ENCODE measurements around the gene CPN2. TPM values are rescaled to one million over a fixed set of nuclear protein-coding genes. Genes with fewer than 3 reads are reported as not detected.

The CPN2 gene
- polyA plus RNA-seq, 2 of the 4 experiments (the other 2 are of a cell fraction) = not detected

GRCh38 chr3:194357681-194358080 lies 6.6 kb upstream of the CPN2 start:
- H3K9me3 ChIP-seq = no peaks in the 10 kb centered on the region
- H3K4me3 ChIP-seq = no peak overlapping the region
- ChIA-PET CTCF (interaction anchor here (0.5 to 3.8 kb wide), 2 partner anchors 13 kb away, joined by 3 to 32 read pairs; no protein-coding TSS in a partner anchor), POLR2A (no interaction called here)
- 61% methylated on average over 11 of the region's 11 CpGs for WGBS (ENCODE audit: missing lambda C conversion rate)
- no peak overlapping the region for H3K27ac ChIP-seq
- TF ChIP-seq, protein P1, sequence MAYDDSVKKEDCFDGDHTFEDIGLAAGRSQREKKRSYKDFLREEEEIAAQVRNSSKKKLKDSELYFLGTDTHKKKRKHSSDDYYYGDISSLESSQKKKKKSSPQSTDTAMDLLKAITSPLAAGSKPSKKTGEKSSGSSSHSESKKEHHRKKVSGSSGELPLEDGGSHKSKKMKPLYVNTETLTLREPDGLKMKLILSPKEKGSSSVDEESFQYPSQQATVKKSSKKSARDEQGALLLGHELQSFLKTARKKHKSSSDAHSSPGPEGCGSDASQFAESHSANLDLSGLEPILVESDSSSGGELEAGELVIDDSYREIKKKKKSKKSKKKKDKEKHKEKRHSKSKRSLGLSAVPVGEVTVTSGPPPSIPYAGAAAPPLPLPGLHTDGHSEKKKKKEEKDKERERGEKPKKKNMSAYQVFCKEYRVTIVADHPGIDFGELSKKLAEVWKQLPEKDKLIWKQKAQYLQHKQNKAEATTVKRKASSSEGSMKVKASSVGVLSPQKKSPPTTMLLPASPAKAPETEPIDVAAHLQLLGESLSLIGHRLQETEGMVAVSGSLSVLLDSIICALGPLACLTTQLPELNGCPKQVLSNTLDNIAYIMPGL (CRISPR knock-in tag; IDR thresholded peaks at IDR 0.05; ENCODE audit: borderline replicate concordance) = no peak
- TF ChIP-seq POLR2AphosphoS2 (conservative IDR thresholded peaks at IDR 0.05; ENCODE audit: low read length) (no peak), HOXA7 (CRISPR knock-in tag; IDR thresholded peaks at IDR 0.05) (no peak), HDAC2 (IDR thresholded peaks at IDR 0.05) (no peak), SREBF2 (IDR thresholded peaks at IDR 0.05) (no peak), CBX8 (IDR thresholded peaks at IDR 0.05) (no peak), FOXS1 (CRISPR knock-in tag; IDR thresholded peaks at IDR 0.05) (no peak)
- no peak for DNase-seq (ENCODE audit: low read depth in 1 of 2, low spot score in 1 of 2)
- ATAC-seq = no peak
- H3K4me2 ChIP-seq = no peak overlapping the region
- FAIRE-seq = no peak
- no peaks in the 10 kb centered on the region for H3K4me1 ChIP-seq

DNA sequence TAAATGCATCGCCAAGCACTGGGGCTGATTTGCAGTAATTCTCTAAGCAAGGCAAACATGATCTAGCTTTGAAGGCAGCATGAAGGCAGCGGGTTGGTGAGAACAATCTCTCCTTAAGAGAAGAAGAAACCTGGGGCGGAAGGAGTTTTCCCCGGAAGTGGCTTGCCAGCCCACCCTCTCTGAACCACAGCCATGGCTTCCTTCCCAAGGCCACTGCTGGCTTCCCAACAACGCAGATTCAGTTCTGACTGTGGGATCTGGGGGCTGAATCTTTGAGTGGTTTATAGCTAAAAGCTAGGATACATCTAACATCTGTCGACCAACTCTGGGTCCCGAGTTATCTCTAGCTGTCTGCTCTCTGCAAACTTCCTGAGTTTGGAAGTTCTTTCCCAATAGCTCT lies 4.3 kb upstream of the CPN2 start:
- DNase-seq (ENCODE audit: low read depth in 1 of 2, low spot score in 1 of 2) (no peak), FAIRE-seq (no peak), ATAC-seq (no peak)
- 64% methylated on average over 6 of the region's 7 CpGs for WGBS (ENCODE audit: missing lambda C conversion rate)
- Histone ChIP-seq H3K4me3 (no peak overlapping the region), H3K4me1 (no peaks in the 10 kb centered on the region), H3K9me3 (no peaks in the 10 kb centered on the region), H3K27ac (no peak overlapping the region), H3K4me2 (no peak overlapping the region)
- CTCF ChIA-PET = interaction anchor here (1.4 to 3.8 kb wide), 3 partner anchors 10 to 22 kb away, joined by 4 to 32 read pairs (median 5); no protein-coding TSS in a partner anchor
- POLR2A ChIA-PET = no interaction called here
- no peak for TF ChIP-seq SMC3 (IDR thresholded peaks at IDR 0.05)
- TF ChIP-seq ZFP36 (IDR thresholded peaks at IDR 0.05; ENCODE audit: borderline replicate concordance, partially characterized antibody) = no peak
- TF ChIP-seq POLR2A (IDR thresholded peaks at IDR 0.05; ENCODE audit: low read length) = no peak
- TF ChIP-seq MYC (IDR thresholded peaks at IDR 0.05; ENCODE audit: borderline replicate concordance, low read length) = no peak
- no peak for TF ChIP-seq NR3C1 (IDR thresholded peaks at IDR 0.05)
- TF ChIP-seq CBX8 (IDR thresholded peaks at IDR 0.05) = no peak
- no peak for TF ChIP-seq ZC3H11A (IDR thresholded peaks at IDR 0.05)

DNA sequence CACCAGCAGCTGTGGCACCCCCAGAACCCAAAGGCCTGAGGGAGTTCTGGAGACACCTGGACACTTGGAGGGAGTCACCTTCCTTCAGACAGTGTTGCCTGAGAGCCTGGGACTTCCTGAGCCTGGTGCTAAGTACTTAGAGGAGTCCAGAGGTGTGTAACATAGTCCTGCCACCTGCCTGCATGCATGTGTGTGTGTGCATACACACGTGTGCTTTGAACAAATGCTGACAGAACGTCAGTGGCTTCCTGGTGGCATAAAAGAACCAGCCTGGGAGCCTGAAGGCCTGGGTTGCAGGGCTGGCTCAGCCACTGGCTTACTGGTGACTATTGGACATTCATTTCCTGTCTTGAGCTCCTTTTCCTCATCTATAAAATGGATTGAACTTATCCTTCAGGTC lies 3.2 kb upstream of the CPN2 start:
- POLR2A ChIA-PET = no interaction called here
- no peak for DNase-seq (ENCODE audit: low read depth in 1 of 2, low spot score in 1 of 2)
- TF ChIP-seq EHMT2 (IDR thresholded peaks at IDR 0.05; ENCODE audit: low read depth) (no peak), ZC3H11A (IDR thresholded peaks at IDR 0.05) (no peak), NFE2L2 (conservative IDR thresholded peaks at IDR 0.05; ENCODE audit: low read length) (no peak), CHD2 (IDR thresholded peaks at IDR 0.05; ENCODE audit: low read length, partially characterized antibody) (no peak)
- peak in 1 of 2 experiments; percentile 20; a peak in 1 of 6 replicates for ATAC-seq
- Histone ChIP-seq H3K4me3 (no peak overlapping the region), H3K27ac (no peak overlapping the region), H3K9me3 (no peaks in the 10 kb centered on the region), H3K4me1 (no peaks in the 10 kb centered on the region), H3K4me2 (no peak overlapping the region)
- FAIRE-seq = no peak
- WGBS (ENCODE audit: missing lambda C conversion rate) = 21% methylated on average over 2 of the region's 2 CpGs
- CTCF ChIA-PET = interaction anchor here (0.7 to 1.1 kb wide), 2 partner anchors 10 to 21 kb away, joined by 3 to 4 read pairs; no protein-coding TSS in a partner anchor

- POLR2A ChIA-PET = no interaction called here
Observed at GRCh38 chr3:194352667-194353246, 1.6 kb upstream of the CPN2 start.

More at GRCh38 chr3:194352667-194353246, 1.6 kb upstream of the CPN2 start:
- CTCF ChIA-PET = no interaction called here
- H3K4me2 ChIP-seq = no peak overlapping the region
- FAIRE-seq (no peak), DNase-seq (ENCODE audit: low read depth in 1 of 2, low spot score in 1 of 2) (no peak), ATAC-seq (no peak)
- H3K4me1 ChIP-seq = no peaks in the 10 kb centered on the region
- no peak overlapping the region for H3K4me3 ChIP-seq
- TF ChIP-seq NPAS2 (CRISPR knock-in tag; IDR thresholded peaks at IDR 0.05; ENCODE audit: borderline replicate concordance) (no peak), PHF8 (IDR thresholded peaks at IDR 0.05; ENCODE audit: borderline replicate concordance, low read depth) (no peak), POLR2A (IDR thresholded peaks at IDR 0.05; ENCODE audit: low read length) (no peak), EHF (CRISPR knock-in tag; IDR thresholded peaks at IDR 0.05) (no peak), RNF2 (IDR thresholded peaks at IDR 0.05; ENCODE audit: borderline replicate concordance, low read depth) (no peak), FOXS1 (CRISPR knock-in tag; IDR thresholded peaks at IDR 0.05) (no peak), RCOR1 (IDR thresholded peaks at IDR 0.05; ENCODE audit: low read depth, low read length) (no peak)
- no peaks in the 10 kb centered on the region for H3K9me3 ChIP-seq
- WGBS (ENCODE audit: missing lambda C conversion rate) = 80% methylated on average over 10 of the region's 10 CpGs
- H3K27ac ChIP-seq = no peak overlapping the region
